ENCODE results near the gene MEIS2. TPM values are rescaled to one million over a fixed set of nuclear protein-coding genes. Genes with fewer than 3 reads are reported as not detected.

The MEIS2 gene
- total RNA-seq, 1 donor, result 43.7 TPM

DNA sequence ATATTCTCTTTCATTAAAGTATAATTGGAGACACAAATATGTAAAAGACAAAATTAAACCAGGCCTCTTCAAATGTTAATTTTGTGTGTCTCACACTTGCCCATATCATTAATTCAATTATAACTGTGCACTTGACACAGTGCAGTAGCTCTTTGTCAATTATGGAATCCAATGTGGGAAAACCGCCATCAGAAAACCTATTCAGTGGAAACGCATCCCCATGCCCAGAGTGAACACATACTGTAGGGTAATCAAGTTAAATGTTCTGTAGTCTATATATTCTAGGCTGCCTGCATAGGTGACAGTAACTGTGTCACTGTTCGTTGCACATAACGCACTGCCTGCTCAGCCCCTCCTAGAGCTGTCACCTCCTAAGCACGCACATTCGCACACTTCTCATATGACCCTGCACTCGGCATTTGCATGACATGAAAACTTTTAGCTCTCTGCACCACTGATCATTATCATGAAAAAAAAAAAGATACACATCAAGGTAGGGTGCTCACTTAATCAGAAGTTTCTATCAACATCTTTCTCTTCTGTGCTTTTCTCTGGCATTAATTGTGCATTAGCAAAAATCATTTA, 63.2 kb downstream of the MEIS2 start:
- no peak for DNase-seq (ENCODE audit: low read depth)
- TF ChIP-seq, protein P1, sequence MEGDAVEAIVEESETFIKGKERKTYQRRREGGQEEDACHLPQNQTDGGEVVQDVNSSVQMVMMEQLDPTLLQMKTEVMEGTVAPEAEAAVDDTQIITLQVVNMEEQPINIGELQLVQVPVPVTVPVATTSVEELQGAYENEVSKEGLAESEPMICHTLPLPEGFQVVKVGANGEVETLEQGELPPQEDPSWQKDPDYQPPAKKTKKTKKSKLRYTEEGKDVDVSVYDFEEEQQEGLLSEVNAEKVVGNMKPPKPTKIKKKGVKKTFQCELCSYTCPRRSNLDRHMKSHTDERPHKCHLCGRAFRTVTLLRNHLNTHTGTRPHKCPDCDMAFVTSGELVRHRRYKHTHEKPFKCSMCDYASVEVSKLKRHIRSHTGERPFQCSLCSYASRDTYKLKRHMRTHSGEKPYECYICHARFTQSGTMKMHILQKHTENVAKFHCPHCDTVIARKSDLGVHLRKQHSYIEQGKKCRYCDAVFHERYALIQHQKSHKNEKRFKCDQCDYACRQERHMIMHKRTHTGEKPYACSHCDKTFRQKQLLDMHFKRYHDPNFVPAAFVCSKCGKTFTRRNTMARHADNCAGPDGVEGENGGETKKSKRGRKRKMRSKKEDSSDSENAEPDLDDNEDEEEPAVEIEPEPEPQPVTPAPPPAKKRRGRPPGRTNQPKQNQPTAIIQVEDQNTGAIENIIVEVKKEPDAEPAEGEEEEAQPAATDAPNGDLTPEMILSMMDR (IDR thresholded peaks at IDR 0.05; ENCODE audit: insufficient read depth, low read length), result no peak
- H3K4me3 ChIP-seq (ENCODE audit: low read depth, low read length), result no peak overlapping the region

DNA sequence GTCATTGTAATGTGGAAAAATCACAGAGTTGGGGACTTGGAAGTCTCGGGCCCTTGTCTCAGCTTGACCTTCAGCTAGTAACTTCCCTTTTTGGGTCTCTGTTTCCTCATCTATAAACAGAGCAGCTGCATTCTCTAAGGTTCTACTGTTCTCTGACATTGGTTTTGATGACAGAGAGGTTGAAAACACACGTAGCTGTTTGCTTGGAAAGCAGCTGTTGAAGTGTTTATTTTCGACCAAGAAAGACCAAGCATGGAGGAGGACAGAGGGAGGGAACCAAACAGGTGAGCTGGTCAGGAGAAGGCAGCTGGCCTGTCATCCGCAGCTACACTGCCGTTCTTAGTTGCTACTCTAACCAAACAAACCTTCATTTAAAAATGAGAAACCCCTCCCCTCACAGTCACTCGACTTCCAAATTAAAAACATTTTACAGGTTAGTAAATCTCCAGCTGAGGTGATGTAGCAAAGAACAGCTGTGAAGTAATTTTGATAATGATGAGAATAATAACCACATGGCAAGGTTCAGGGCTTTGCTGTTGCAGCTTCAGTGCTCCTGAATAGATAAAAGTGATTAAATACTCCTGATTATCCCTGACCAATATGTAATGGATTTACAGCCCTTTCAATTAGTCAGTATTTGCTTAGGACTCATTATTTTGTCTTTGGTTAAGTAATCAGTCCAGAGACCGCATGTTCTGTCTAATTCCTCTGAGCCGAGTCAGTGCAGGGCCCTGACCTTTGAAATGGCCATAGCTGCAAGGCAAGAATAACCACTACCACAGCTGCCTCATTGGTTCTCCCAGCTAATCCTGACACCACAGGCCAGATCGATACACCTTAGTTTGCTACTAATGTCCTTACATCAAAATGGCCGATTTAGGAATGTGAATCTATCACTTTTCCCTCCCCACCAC, 65.3 kb downstream of the MEIS2 start:
- H3K4me3 ChIP-seq (ENCODE audit: low read depth, low read length), result no peak overlapping the region
- DNase-seq (ENCODE audit: low read depth), result no peak
- TF ChIP-seq, protein P1 (IDR thresholded peaks at IDR 0.05; ENCODE audit: insufficient read depth, low read length), result no peak

DNA sequence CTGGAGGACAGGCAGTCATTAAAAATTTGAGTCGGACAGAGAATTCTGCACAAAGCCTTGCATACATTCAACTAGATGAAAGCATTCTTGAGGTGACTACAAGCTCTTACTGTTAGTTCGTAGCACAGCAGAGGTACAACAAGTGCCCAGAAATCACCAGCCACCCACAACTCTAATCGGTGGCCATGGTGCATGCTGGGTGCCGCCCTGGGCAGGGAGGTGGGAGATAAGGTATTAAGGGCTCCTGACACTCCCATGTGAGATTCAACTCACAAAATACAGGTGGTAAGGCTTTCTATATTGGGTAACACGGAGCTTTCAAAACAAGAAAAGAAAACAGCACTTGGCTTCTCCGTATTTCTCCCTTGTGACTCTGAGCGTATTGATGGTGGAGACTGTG, 66.0 kb downstream of the MEIS2 start:
- DNase-seq (ENCODE audit: low read depth), result no peak
- H3K4me3 ChIP-seq (ENCODE audit: low read depth, low read length), result no peak overlapping the region
- TF ChIP-seq, protein P1 (IDR thresholded peaks at IDR 0.05; ENCODE audit: insufficient read depth, low read length), result no peak

DNA sequence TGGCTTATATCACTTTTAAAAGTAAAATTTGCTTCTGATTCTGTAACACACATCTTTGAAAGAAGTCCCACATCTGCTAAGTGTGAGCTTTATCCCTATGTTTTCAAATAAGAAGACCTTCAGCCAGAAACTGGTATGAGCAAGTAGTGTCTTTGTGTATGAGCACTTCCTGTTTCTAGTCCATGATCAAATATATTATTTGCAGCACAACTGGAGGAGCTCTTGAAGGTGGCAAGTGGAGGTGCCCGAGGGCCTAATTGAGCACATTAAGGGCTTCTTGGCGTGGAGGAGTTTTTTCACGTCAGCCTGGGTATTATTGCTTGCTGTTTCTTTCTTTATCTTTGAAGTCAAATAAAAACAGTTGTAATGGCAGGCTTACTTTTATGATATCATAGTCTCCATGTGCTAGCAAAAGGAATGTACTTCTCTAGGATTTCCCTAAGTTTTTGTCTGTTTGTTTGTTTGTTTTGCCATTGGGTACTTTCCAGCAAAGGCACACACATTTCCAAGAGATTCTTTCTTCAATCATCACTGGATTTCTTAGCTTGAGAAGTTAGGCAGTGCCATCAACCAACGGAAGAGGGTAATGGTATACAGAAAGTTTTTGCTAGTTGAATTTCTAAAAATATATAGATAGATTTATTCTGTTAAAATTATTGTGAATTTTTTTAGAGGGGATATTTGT, 68.1 kb downstream of the MEIS2 start:
- no peak overlapping the region for H3K4me3 ChIP-seq (ENCODE audit: low read depth, low read length)
- DNase-seq (ENCODE audit: low read depth), result peak; percentile 15
- TF ChIP-seq, protein P1 (IDR thresholded peaks at IDR 0.05; ENCODE audit: insufficient read depth, low read length), result no peak

DNA sequence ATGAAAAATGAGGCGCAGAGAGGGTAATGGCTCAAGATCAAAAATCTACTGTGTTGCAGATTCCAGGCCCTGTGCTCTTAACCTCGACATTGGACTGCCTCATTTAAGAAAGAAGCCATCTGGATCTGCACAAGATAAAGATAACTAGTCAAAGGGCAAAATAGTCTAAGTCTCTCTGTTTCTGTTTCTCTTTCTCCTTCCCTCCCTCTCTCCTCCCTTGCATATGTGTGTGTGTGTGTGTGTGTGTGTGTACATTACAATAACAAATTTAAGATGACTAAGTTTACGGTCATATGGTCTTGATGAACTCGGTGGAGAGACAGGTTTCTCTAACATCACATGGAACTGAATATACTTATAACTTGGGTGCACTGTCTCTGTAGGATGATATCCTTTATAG, 69.2 kb downstream of the MEIS2 start:
- peak; percentile 93 for DNase-seq (ENCODE audit: low read depth)

DNA sequence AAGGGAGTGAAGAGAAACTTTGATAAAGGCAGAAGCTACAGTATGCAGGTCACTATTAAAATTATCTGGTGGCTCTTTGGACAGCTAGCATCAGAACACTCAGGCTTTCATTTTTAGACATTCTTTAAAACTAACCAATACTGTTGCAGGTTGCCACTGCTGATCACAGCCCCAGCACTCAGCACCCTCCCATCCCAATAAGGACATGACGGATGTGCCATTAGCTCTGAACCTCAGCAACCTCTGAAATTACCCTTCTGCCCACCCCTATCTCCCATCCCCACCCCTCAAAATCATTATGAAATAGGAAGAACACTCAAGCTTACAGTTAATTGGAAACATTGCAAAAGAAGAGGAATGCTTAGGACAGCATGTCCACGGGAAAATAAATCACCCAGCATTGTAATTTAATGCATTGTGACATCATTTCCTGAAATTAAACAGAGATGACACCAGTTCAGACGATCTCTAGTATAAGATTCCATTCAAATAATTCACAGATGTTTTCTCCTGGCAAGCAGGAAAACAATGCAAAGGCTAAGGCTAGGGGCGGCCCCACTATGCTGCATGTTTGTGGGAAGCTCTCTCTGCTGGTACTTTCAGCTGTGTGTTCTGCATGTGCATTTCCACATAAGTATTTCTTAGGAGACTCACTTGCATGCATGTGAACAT, 71.6 kb downstream of the MEIS2 start:
- H3K4me3 ChIP-seq (ENCODE audit: low read depth, low read length), result no peak overlapping the region
- DNase-seq (ENCODE audit: low read depth), result peak; percentile 72
- TF ChIP-seq, protein P1 (IDR thresholded peaks at IDR 0.05; ENCODE audit: insufficient read depth, low read length), result no peak

More for the DNA sequence above, 69.2 kb downstream of the MEIS2 start:
- no peak overlapping the region for H3K4me3 ChIP-seq (ENCODE audit: low read depth, low read length)
- TF ChIP-seq, protein P1 (IDR thresholded peaks at IDR 0.05; ENCODE audit: insufficient read depth, low read length), result no peak
